Endothelial cell of umbilical vein (primary cell): ENCODE results near the gene CRTC1. TPM values are rescaled to one million over a fixed set of nuclear protein-coding genes. Genes with fewer than 3 reads are reported as not detected.

ENCODE experiments used
- BruUV-seq: library from RNA; stranded (reverse); fragments of 400-500 nt; replicated peaks from 2 replicates; lab custom pipeline; 2021; lab: Mats Ljungman, UMichigan
- CTCF ChIA-PET: fragments of 300-600, 350-600 bp; sonication (Branson Sonifier 250); formaldehyde crosslinking; loops from one replicate; lab custom pipeline; 2021; ENCODE audit warnings: antibody characterized with exemption, inconsistent platforms; lab: Charles Lee
- POLR2A ChIA-PET: fragments of 300-600, 350-600 bp; sonication (Branson Sonifier 250); formaldehyde crosslinking; loops from one replicate; lab custom pipeline; 2021; ENCODE audit warnings: antibody characterized with exemption, inconsistent platforms; lab: Charles Lee
- DNase-seq: peaks from one replicate; pipeline ENCODE4 v3.0.0-alpha.2; 2011; ENCODE audit warnings: low read depth, low spot score
- FAIRE-seq: peaks from 2 replicates; lab custom pipeline; 2011; peaks lifted over from hg19 to GRCh38; lab: Jason Lieb, UNC
- H2AFZ ChIP-seq: 2 replicates; pipeline ENCODE4 v1.6.0; 2012; ENCODE audit warnings: low read depth, low read length, control low read depth, inconsistent platforms
- H3K27ac ChIP-seq: 2 replicates; pipeline ENCODE4 v1.5.1; 2011; ENCODE audit warnings: low read depth, mild to moderate bottlenecking, control low read depth, low read length, moderate library complexity; ENCODE audit not compliant: insufficient read depth
- H3K27me3 ChIP-seq, 2 experiments: 2 replicates each; pipeline versions ENCODE4 v1.6.0 to v1.6.1; 2011; ENCODE audit warnings: low read length in 2 of 2, mixed read lengths in 1 of 2; ENCODE audit not compliant: control insufficient read depth in 2 of 2, insufficient read depth in 2 of 2
- H3K36me3 ChIP-seq, 2 experiments: 2 replicates in 1 of 2; 3 replicates in 1 of 2; pipeline ENCODE4 v1.5.1; 2011; ENCODE audit warnings: low read length in 2 of 2, mild to moderate bottlenecking in 1 of 2, moderate library complexity in 1 of 2; ENCODE audit not compliant: control insufficient read depth in 2 of 2, insufficient read depth in 2 of 2; ENCODE audit errors: extremely low read depth in 1 of 2
- H3K4me1 ChIP-seq: 3 replicates; pipeline ENCODE4 v1.5.1; 2011; ENCODE audit warnings: mild to moderate bottlenecking, low read length; ENCODE audit not compliant: control insufficient read depth, insufficient read depth; ENCODE audit errors: extremely low read depth
- H3K4me2 ChIP-seq: 2 replicates; pipeline ENCODE4 v1.6.1; 2011; ENCODE audit warnings: low read length, control low read depth, mixed read lengths; ENCODE audit not compliant: insufficient read depth
- H3K4me3 ChIP-seq, 3 experiments: fragments of 200-600 bp in 1 of 3; sonication (generic), shearing (Covaris generic) in 1 of 3; replicated peaks in 1 of 3; 2 replicates each; pipeline ENCODE4 v1.5.1; 2011 to 2016; ENCODE audit warnings: control low read depth in 3 of 3, low read length in 3 of 3, mild to moderate bottlenecking in 2 of 3, inconsistent platforms in 1 of 3, low read depth in 1 of 3, moderate library complexity in 1 of 3; ENCODE audit not compliant: insufficient read depth in 1 of 3
- H3K79me2 ChIP-seq: 2 replicates; pipeline ENCODE4 v1.6.0; 2012; ENCODE audit warnings: low read length, inconsistent platforms; ENCODE audit not compliant: control insufficient read depth, insufficient read depth
- H3K9ac ChIP-seq: replicated peaks from 2 replicates; pipeline ENCODE3; 2011; ENCODE audit warnings: low read length, control low read depth; ENCODE audit not compliant: insufficient read depth; ENCODE audit errors: extremely low read depth
- H3K9me1 ChIP-seq: replicated peaks from 3 replicates; pipeline ENCODE4 v1.6.0; 2011; ENCODE audit warnings: mild to moderate bottlenecking, low read length; ENCODE audit not compliant: control insufficient read depth, insufficient read depth; ENCODE audit errors: extremely low read depth
- H3K9me3 ChIP-seq: replicated peaks from 2 replicates; pipeline ENCODE4 v1.5.1; 2012; ENCODE audit warnings: low read length, inconsistent platforms; ENCODE audit not compliant: control insufficient read depth, insufficient read depth
- H4K20me1 ChIP-seq: replicated peaks from 2 replicates; pipeline ENCODE3; 2011; ENCODE audit warnings: mild to moderate bottlenecking, low read length; ENCODE audit not compliant: control insufficient read depth, insufficient read depth; ENCODE audit errors: extremely low read depth
- EZH2 ChIP-seq: IDR thresholded peaks from 2 replicates; pipeline ENCODE4 v1.6.1; 2012; ENCODE audit warnings: borderline replicate concordance, low read depth, mild to moderate bottlenecking, moderate library complexity, low read length, inconsistent platforms; ENCODE audit not compliant: severe bottlenecking
- FOS ChIP-seq: IDR thresholded peaks from 2 replicates; pipeline ENCODE4 v1.6.1; 2011; ENCODE audit warnings: mild to moderate bottlenecking, low read length, moderate library complexity, borderline replicate concordance; ENCODE audit not compliant: insufficient read depth
- GATA2 ChIP-seq: IDR thresholded peaks from 2 replicates; pipeline ENCODE4 v1.7.0; 2011; ENCODE audit warnings: low read depth, mild to moderate bottlenecking, moderate library complexity, mixed read lengths, low read length; ENCODE audit not compliant: insufficient read length, insufficient read depth
- JUN ChIP-seq: IDR thresholded peaks from 2 replicates; pipeline ENCODE4 v1.6.1; 2011; ENCODE audit warnings: borderline replicate concordance, low read depth; ENCODE audit not compliant: insufficient read length, insufficient read depth
- MAX ChIP-seq: IDR thresholded peaks from 2 replicates; pipeline ENCODE4 v1.6.1; 2011; ENCODE audit not compliant: insufficient read depth, insufficient read length
- MYC ChIP-seq: IDR thresholded peaks from one replicate; pipeline ENCODE4 v1.6.1; 2011; ENCODE audit warnings: mild to moderate bottlenecking, low read depth, low read length
- POLR2A ChIP-seq: IDR thresholded peaks from 2 replicates; pipeline ENCODE4 v1.6.1; 2012; ENCODE audit warnings: low read depth, mild to moderate bottlenecking, control low read depth, low read length
- POLR2AphosphoS5 ChIP-seq: IDR thresholded peaks from 2 replicates; pipeline ENCODE4 v1.6.1; 2012; ENCODE audit warnings: low read depth, mild to moderate bottlenecking, control low read depth, low read length, moderate library complexity; ENCODE audit not compliant: insufficient read depth
- dilution Hi-C: fragments of 300-500 bp; cut with MboI; formaldehyde crosslinking; loops from one replicate; pipeline ENCODE4 v1.15.0; 2019; ENCODE audit warnings: low sequenced_read_pairs; ENCODE audit not compliant: extremely low pct_ligation_motif_present
- intact Hi-C: fragments of 100-400 bp; cut with micrococcal nuclease; formaldehyde crosslinking; loops from one replicate; pipeline ENCODE4 v1.10.0; 2022
- polyA plus RNA-seq, 4 experiments: library from polyadenylated mRNA; depleted of rRNA in 3 of 4; stranded (reverse) in 3 of 4; unstranded in 1 of 4; fragments of >200 nt; gene quantifications; 2 replicates each; pipeline versions ENCODE4 v1.2.1 to v1.2.3, GENCODE V29; 2011 to 2012; ENCODE audit warnings: missing spikeins in 1 of 4
- total RNA-seq: library from RNA; stranded (reverse); gene quantifications from 2 replicates; pipeline ENCODE4 v1.2.3, GENCODE V29; 2021
- TF ChIP-seq, protein P1 (sequence below), 2 donors: IDR thresholded peaks; 1 replicate in 1 of 2; 2 replicates in 1 of 2; pipeline ENCODE4 v1.5.1; 2011; ENCODE audit warnings: low read length in 2 of 2, mild to moderate bottlenecking in 2 of 2, moderate library complexity in 2 of 2, control low read depth in 1 of 2, inconsistent platforms in 1 of 2, low read depth in 1 of 2; ENCODE audit not compliant: insufficient read depth in 1 of 2; ENCODE audit errors: extremely low read depth in 1 of 2

The CRTC1 gene
- total and polyA plus RNA-seq, 2 donors (not counting 3 experiments of a cell fraction or from before 2014, with no cell fraction given): 4.2 to 11.4 TPM

GRCh38 chr19:18800636-18801035, 117.2 kb downstream of the CRTC1 start:
- H3K4me2 ChIP-seq: no peak overlapping the region
- DNase-seq (no peak), FAIRE-seq (no peak)
- ChIA-PET CTCF (interaction anchor here (1.8 kb wide), 1 partner anchor 46 kb away, joined by 7 read pairs; no protein-coding TSS in a partner anchor), POLR2A (no interaction called here)
- no peak overlapping the region for H3K9ac ChIP-seq
- no peak overlapping the region for H3K27ac ChIP-seq
- intact Hi-C loops (no loop called here), dilution Hi-C loops (no loop called here)
- H3K79me2 ChIP-seq: no peaks in the 10 kb centered on the region
- H3K27me3 ChIP-seq: peaks cover 10% of the 10 kb centered on the region in 2 experiments
- H3K9me3 ChIP-seq: no peaks in the 10 kb centered on the region
- H3K36me3 ChIP-seq: no peaks in the 10 kb centered on the region
- H3K9me1 ChIP-seq: no peaks in the 10 kb centered on the region
- no peak overlapping the region for H2AFZ ChIP-seq
- no TSS peak for BruUV-seq
- H3K4me1 ChIP-seq: no peaks in the 10 kb centered on the region
- no peak overlapping the region for H3K4me3 ChIP-seq
- TF ChIP-seq EZH2 (no peak), MYC (no peak), FOS (no peak), POLR2AphosphoS5 (no peak), JUN (no peak), POLR2A (no peak), GATA2 (no peak), MAX (no peak)
- TF ChIP-seq, protein P1, sequence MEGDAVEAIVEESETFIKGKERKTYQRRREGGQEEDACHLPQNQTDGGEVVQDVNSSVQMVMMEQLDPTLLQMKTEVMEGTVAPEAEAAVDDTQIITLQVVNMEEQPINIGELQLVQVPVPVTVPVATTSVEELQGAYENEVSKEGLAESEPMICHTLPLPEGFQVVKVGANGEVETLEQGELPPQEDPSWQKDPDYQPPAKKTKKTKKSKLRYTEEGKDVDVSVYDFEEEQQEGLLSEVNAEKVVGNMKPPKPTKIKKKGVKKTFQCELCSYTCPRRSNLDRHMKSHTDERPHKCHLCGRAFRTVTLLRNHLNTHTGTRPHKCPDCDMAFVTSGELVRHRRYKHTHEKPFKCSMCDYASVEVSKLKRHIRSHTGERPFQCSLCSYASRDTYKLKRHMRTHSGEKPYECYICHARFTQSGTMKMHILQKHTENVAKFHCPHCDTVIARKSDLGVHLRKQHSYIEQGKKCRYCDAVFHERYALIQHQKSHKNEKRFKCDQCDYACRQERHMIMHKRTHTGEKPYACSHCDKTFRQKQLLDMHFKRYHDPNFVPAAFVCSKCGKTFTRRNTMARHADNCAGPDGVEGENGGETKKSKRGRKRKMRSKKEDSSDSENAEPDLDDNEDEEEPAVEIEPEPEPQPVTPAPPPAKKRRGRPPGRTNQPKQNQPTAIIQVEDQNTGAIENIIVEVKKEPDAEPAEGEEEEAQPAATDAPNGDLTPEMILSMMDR (IDR thresholded peaks at IDR 0.05; ENCODE audit: extremely low read depth in 1 of 2, insufficient read depth in 1 of 2, low read depth in 1 of 2, low read length in 2 of 2): no peak
- no peaks in the 10 kb centered on the region for H4K20me1 ChIP-seq
